Iris pigment epithelial cell (primary cell): ENCODE data around the gene DCLK1.
"Not testable (repeated sequence)": the region's sequence is repeated elsewhere in the genome, so short reads cannot be mapped to it uniquely, and the experiment has no call there.

Experiments used
- DNase-seq: peaks from one replicate; pipeline ENCODE4 v3.0.0-alpha.2; 2011; ENCODE audit warnings: low read depth

The DCLK1 gene

GRCh38 chr13:35984776-35985453, 146.3 kb downstream of the DCLK1 start:
- no peak for DNase-seq

- no peak for DNase-seq
Measured at GRCh38 chr13:35984287-35984686, 146.9 kb downstream of the DCLK1 start.

- not testable (repeated sequence) for DNase-seq
Measured at GRCh38 chr13:35983703-35984102, 147.5 kb downstream of the DCLK1 start.

- no peak for DNase-seq
Measured at GRCh38 chr13:35983206-35983605, 148.0 kb downstream of the DCLK1 start.

GRCh38 chr13:35979361-35979951, 151.7 kb downstream of the DCLK1 start:
- peak; percentile 86 for DNase-seq

GRCh38 chr13:35978607-35979316, 152.4 kb downstream of the DCLK1 start:
- peak; percentile 67 for DNase-seq

GRCh38 chr13:35977060-35977459, 154.1 kb downstream of the DCLK1 start:
- DNase-seq: no peak

GRCh38 chr13:35976126-35976525, 155.1 kb downstream of the DCLK1 start:
- no peak for DNase-seq

- DNase-seq: not testable (repeated sequence)
Measured at GRCh38 chr13:35966951-35967350, 164.2 kb downstream of the DCLK1 start.

GRCh38 chr13:35966024-35966423, 165.2 kb downstream of the DCLK1 start:
- DNase-seq: no peak

- DNase-seq: no peak
Measured at GRCh38 chr13:35965226-35965927, 165.8 kb downstream of the DCLK1 start.

- DNase-seq: peak; percentile 86
Measured at GRCh38 chr13:35964863-35965180, 166.4 kb downstream of the DCLK1 start.

- DNase-seq: no peak
Measured at GRCh38 chr13:35964011-35964862, 166.9 kb downstream of the DCLK1 start.

GRCh38 chr13:35961461-35962220, 169.5 kb downstream of the DCLK1 start:
- DNase-seq: peak; percentile 9

GRCh38 chr13:35961002-35961401, 170.2 kb downstream of the DCLK1 start:
- DNase-seq: peak; percentile 70

GRCh38 chr13:35957996-35958395, 173.2 kb downstream of the DCLK1 start:
- no peak for DNase-seq

- no peak for DNase-seq
Measured at GRCh38 chr13:35957241-35957731, 173.9 kb downstream of the DCLK1 start.

- DNase-seq: no peak
Measured at GRCh38 chr13:35956074-35956473, 175.1 kb downstream of the DCLK1 start.

- DNase-seq: no peak
Measured at GRCh38 chr13:35954207-35954560, 177.0 kb downstream of the DCLK1 start.

- peak; percentile 85 for DNase-seq
Measured at GRCh38 chr13:35953537-35954206, 177.5 kb downstream of the DCLK1 start.
